Spleen (tissue), 3 donors: ENCODE measurements around the gene MMP15.

Experiments used
- POLR2A ChIP-seq, 3 donors: fragments of 450-650 bp; IDR thresholded peaks; one replicate each; pipeline ENCODE4 v1.5.1; 2017; ENCODE audit warnings: antibody characterized with exemption in 3 of 3, mild to moderate bottlenecking in 1 of 3
- POLR2AphosphoS5 ChIP-seq, 3 donors: sonication (generic); formaldehyde crosslinking; IDR thresholded peaks; one replicate each; pipeline ENCODE4 v1.5.1; 2017; ENCODE audit warnings: antibody characterized with exemption in 3 of 3

DNA sequence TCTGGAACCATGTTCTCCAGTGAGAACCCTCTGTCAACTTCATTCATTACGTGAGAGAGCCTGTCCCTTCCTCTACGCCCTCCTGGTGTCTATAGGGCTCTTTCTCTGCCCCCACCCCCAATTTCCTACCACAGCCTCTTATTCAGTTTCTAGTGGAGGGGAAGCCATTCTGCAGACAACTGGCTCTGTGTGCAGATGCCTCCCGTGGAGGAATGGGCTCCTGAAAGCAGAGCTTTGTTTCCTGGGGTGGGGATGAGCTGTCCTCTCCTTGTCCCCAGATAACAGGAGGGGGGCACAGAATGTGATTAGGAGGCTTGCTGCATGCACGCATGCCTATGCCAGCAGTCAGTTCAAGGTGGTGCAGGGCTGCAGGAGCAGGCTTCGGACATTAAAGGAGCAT, 31.6 kb downstream of the MMP15 start:
- TF ChIP-seq POLR2AphosphoS5 (IDR thresholded peaks at IDR 0.05), result no peak
- no peak for TF ChIP-seq POLR2A (IDR thresholded peaks at IDR 0.05)
